GM10266 (cell line): ENCODE data around the gene STX5.
"Not testable (repeated sequence)": the region's sequence is repeated elsewhere in the genome, so short reads cannot be mapped to it uniquely, and the experiment has no call there.

Experiments used
- DNase-seq: peaks from one replicate; pipeline ENCODE4 v3.0.0; 2012; ENCODE audit errors: extremely low spot score
- CTCF ChIP-seq: IDR thresholded peaks from 2 replicates; pipeline ENCODE4 v1.5.1; 2012; ENCODE audit warnings: mild to moderate bottlenecking, low read depth; ENCODE audit not compliant: control insufficient read depth, insufficient read depth; ENCODE audit errors: missing control alignments

The STX5 gene

DNA sequence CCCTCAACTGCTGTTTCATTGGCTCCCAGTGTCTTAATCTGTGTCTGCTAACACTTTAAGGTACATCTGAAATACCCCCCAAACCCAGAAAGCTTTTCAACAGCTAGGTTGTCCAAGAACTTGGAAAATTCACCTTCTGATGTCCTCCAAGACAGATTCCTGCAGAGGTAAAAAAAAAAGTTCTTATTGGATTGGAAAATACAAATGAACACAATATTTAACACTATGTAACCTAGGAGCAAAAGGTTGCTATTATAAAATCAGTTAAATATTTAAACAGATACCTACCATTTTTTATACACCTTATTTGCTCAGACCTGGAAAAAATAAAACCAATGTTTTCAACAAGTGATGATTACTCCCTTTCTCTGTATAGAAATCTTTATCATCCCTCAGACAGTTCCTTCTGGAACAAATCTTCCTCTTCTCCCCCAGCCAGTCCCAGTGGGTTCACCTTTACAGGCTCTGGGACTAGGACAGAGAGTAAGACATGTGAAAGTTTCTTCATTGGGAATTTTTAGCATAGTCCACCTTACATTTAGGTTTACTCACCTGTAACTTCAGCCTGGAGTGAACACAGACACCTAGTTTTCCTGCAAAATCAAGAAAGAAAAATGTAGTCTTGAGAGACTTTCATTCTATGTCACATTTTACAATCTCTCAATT is 20.8 kb upstream of the STX5 start:
- no peak for DNase-seq
- no peak for TF ChIP-seq CTCF

DNA sequence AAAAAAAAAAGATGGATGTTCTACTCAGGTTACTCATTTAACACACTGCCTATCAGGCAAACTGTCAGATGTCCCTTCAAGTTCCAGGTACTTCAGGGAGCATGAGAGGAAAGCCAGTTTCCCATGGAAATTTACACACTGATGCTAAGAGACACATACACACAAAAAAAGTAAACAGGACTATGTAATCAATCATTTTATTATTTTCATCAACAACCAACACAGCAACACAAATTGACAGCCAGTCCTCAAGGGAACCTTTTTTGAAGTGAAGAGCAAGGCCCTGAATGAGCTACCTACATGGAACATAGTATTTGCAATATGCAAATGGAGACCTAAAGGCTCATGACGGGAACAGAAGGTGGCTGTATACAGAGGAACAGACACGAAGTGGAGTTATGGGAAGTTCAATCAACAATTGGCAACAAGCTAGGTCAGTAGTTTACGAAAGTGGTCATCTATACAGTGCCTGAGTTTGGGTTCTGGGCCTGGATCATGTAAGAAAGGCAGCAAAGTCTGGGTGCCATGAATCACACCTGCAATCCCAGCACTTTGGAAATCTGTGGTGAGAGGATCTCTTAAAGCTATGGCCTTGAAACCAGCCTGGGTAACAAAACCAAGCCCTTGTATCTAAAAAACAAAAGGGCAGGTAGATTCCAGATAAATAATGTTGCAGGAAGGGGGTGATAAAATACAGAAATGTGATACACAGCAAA is 20.1 kb upstream of the STX5 start:
- TF ChIP-seq CTCF = no peak
- DNase-seq = no peak

GRCh38 chr11:62850911-62851806 is 19.3 kb upstream of the STX5 start:
- no peak for TF ChIP-seq CTCF
- no peak for DNase-seq

- no peak for TF ChIP-seq CTCF
- DNase-seq = no peak
These were observed 16.0 kb upstream of the STX5 start for GRCh38 chr11:62847767-62848314.

- DNase-seq = no peak
- no peak for TF ChIP-seq CTCF
These were observed 14.3 kb upstream of the STX5 start for GRCh38 chr11:62846177-62846576.

DNA sequence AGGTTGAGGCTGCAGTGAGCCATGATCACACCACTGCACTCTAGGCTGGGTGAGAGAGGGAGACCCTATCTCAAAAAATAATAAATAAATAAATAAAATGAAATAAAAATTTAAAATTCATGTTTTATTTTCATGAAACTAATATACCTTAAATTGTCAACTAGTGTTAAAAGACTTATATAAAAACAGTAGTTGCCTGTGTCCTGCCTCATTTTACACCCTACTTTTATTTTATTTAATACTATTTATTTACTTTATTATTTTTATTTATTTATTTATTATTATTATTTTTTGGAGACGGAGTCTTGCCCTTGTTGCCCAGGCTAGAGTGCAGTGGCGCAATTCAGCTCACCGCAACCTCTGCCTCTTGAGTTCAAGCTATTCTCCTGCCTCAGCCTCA is 12.3 kb upstream of the STX5 start:
- DNase-seq = no peak
- TF ChIP-seq CTCF = no peak

DNA sequence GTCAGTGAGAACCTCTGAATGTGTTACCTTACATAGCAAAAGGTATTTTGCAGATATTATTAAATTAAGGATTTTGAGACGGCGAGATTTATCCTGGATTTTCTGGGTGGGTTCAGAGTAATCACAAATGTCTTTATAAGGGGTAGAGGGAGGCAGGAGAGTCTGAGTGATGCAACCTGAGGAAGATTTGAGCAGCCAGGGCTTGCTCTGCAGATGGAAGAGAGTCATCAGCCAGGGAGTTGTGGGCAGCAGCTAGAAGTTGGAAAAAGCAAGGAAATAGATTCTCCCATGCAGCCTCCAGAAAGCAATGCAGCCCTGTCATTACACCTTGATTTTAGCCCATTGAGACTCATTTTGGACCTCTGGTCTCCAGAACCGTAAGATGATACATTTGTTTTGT is 11.6 kb upstream of the STX5 start:
- no peak for DNase-seq
- TF ChIP-seq CTCF = no peak

- DNase-seq = not testable (repeated sequence)
These were observed 11.0 kb upstream of the STX5 start for GRCh38 chr11:62842891-62843290.
